Mesendoderm (in vitro differentiated cells): ENCODE results near the gene SRGAP3.

Experiments
- DNase-seq: peaks from one replicate; pipeline ENCODE4 v3.0.0; 2013
- H2AK5ac ChIP-seq: 2 replicates; pipeline ENCODE4 v1.6.1; 2013; ENCODE audit warnings: low read length, inconsistent platforms
- H2BK120ac ChIP-seq: 2 replicates; pipeline ENCODE4 v1.6.1; 2013; ENCODE audit warnings: low read depth, mild to moderate bottlenecking, low read length, moderate library complexity, mixed read lengths
- H2BK15ac ChIP-seq: replicated peaks from 2 replicates; pipeline ENCODE4 v1.6.1; 2013; ENCODE audit warnings: low read depth, mild to moderate bottlenecking, moderate library complexity
- H2BK5ac ChIP-seq: 2 replicates; pipeline ENCODE4 v1.6.1; 2013; ENCODE audit warnings: low read length, inconsistent platforms
- H3K18ac ChIP-seq: 2 replicates; pipeline ENCODE4 v1.6.1; 2013; ENCODE audit warnings: mild to moderate bottlenecking, low read length, mixed read lengths
- H3K23ac ChIP-seq: one replicate; pipeline ENCODE4 v1.6.1; 2013; ENCODE audit warnings: low read length
- H3K27ac ChIP-seq: 2 replicates; pipeline ENCODE4 v1.5.1; 2013; ENCODE audit warnings: low read depth, mild to moderate bottlenecking, inconsistent platforms, low read length, moderate library complexity
- H3K27me3 ChIP-seq: 2 replicates; pipeline ENCODE4 v1.6.1; 2013; ENCODE audit warnings: low read length, control low read depth, mild to moderate bottlenecking, inconsistent platforms; ENCODE audit not compliant: insufficient read depth, poor library complexity
- H3K36me3 ChIP-seq: 2 replicates; pipeline ENCODE4 v1.6.1; 2013; ENCODE audit warnings: low read length, inconsistent platforms; ENCODE audit not compliant: control insufficient read depth, insufficient read depth
- H3K4ac ChIP-seq: one replicate; pipeline ENCODE4 v1.6.1; 2013; ENCODE audit warnings: low read depth, mild to moderate bottlenecking, low read length, moderate library complexity
- H3K4me1 ChIP-seq: 2 replicates; pipeline ENCODE4 v1.6.1; 2013; ENCODE audit warnings: low read depth, low read length, inconsistent platforms; ENCODE audit not compliant: control insufficient read depth
- H3K4me2 ChIP-seq: 2 replicates; pipeline ENCODE4 v1.6.1; 2013; ENCODE audit warnings: low read length
- H3K4me3 ChIP-seq: 2 replicates; pipeline ENCODE4 v1.5.1; 2013; ENCODE audit warnings: mild to moderate bottlenecking, low read length
- H3K56ac ChIP-seq: one replicate; pipeline ENCODE4 v1.6.1; 2013; ENCODE audit warnings: low read length
- H3K79me1 ChIP-seq: 2 replicates; pipeline ENCODE4 v1.6.1; 2013; ENCODE audit warnings: low read length, inconsistent platforms
- H3K79me2 ChIP-seq: 2 replicates; pipeline ENCODE4 v1.6.1; 2013; ENCODE audit warnings: mild to moderate bottlenecking, low read length; ENCODE audit not compliant: control insufficient read depth, insufficient read depth
- H3K9ac ChIP-seq: 2 replicates; pipeline ENCODE4 v1.6.1; 2013; ENCODE audit warnings: low read length, inconsistent platforms
- H4K5ac ChIP-seq: one replicate; pipeline ENCODE4 v1.6.1; 2013; ENCODE audit warnings: low read length
- H4K8ac ChIP-seq: one replicate; pipeline ENCODE4 v1.6.1; 2013; ENCODE audit warnings: low read depth, mild to moderate bottlenecking, control low read depth, low read length, moderate library complexity
- WGBS: extraction: QIAGEN DNeasy Blood & Tissue Kit; methylation state at CpG from one replicate; pipeline ENCODE4 v1.1.7; 2013; ENCODE audit warnings: low lambda C conversion rate, missing lambda C conversion rate; ENCODE audit not compliant: insufficient coverage; ENCODE audit errors: extremely low coverage; 5-methylcytosine and 5-hydroxymethylcytosine counted together

The SRGAP3 gene

DNA sequence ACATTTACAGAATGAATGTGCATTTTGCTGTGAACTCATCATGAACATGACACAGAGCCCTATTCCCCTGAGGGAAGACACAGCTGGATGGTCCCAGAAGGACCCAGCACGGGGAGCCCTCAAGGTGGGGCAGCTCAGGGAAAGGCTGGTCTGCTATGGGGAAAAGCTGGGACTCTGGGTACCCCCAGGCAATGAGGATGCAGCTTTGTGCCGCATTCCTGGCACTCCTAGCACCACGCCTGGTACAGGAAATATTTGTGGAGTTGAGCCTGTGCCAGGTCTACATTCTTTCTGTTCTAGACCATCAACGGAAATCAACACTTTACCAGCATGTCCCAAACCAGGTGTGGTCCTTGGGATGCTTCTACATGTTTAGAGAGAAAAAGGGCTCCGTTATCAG lies 74.0 kb downstream of the SRGAP3 start:
- Histone ChIP-seq H3K4me2 (no peak overlapping the region), H3K79me2 (no peaks in the 10 kb centered on the region), H3K9ac (no peak overlapping the region), H3K4me1 (no peaks in the 10 kb centered on the region), H3K23ac (no peak overlapping the region), H2AK5ac (no peak overlapping the region), H3K27me3 (no peaks in the 10 kb centered on the region), H3K27ac (no peak overlapping the region), H3K4ac (no peak overlapping the region), H2BK120ac (no peak overlapping the region), H4K8ac (no peak overlapping the region), H3K79me1 (no peaks in the 10 kb centered on the region), H3K18ac (no peak overlapping the region), H4K5ac (no peak overlapping the region), H2BK15ac (no peak overlapping the region), H3K36me3 (no peaks in the 10 kb centered on the region), H2BK5ac (no peak overlapping the region), H3K4me3 (no peak overlapping the region), H3K56ac (no peak overlapping the region)
- DNase-seq, result no peak
- WGBS, result no CpG with 5 or more reads among the region's 5 CpGs

GRCh38 chr3:9173445-9173844 lies 76.0 kb downstream of the SRGAP3 start:
- no peak for DNase-seq
- H3K27ac ChIP-seq, result no peak overlapping the region
- H3K36me3 ChIP-seq, result no peaks in the 10 kb centered on the region
- H3K4ac ChIP-seq, result no peak overlapping the region
- H2BK120ac ChIP-seq, result no peak overlapping the region
- H3K4me1 ChIP-seq, result peaks cover 6% of the 10 kb centered on the region
- no peaks in the 10 kb centered on the region for H3K27me3 ChIP-seq
- no peak overlapping the region for H4K5ac ChIP-seq
- no peak overlapping the region for H3K4me2 ChIP-seq
- H3K18ac ChIP-seq, result no peak overlapping the region
- no peak overlapping the region for H3K23ac ChIP-seq
- H2BK5ac ChIP-seq, result no peak overlapping the region
- no peak overlapping the region for H3K4me3 ChIP-seq
- H3K79me1 ChIP-seq, result no peaks in the 10 kb centered on the region
- no peak overlapping the region for H2AK5ac ChIP-seq
- no peak overlapping the region for H3K56ac ChIP-seq
- no CpG with 5 or more reads among the region's 5 CpGs for WGBS
- H3K9ac ChIP-seq, result no peak overlapping the region
- no peak overlapping the region for H4K8ac ChIP-seq
- no peak overlapping the region for H2BK15ac ChIP-seq
- no peaks in the 10 kb centered on the region for H3K79me2 ChIP-seq

DNA sequence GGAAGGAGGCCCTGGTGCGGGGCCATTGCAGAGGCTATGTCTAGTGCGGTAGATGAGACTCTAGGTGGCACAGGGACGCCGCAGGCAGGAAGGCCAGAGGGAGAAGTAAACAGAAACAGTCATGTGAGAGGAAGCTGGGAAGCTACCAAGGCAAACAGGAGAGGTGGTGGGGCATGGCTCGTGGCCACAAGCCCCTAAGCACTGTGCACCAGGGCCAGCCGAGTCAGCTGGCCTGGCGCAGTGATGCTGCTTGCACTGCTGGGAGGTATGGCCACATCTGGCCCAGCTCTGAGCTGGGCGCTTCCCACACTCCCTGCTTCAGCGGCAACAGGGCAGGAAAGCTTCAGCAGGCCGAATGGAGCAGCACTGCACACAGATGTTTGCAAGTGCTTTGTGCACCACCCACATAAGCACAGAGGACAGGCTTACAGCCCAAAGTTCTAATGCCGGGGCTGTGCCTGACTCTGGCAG lies 76.6 kb downstream of the SRGAP3 start:
- H3K36me3 ChIP-seq, result no peaks in the 10 kb centered on the region
- H3K18ac ChIP-seq, result no peak overlapping the region
- no peak overlapping the region for H2AK5ac ChIP-seq
- no peak overlapping the region for H4K8ac ChIP-seq
- no peak overlapping the region for H3K27ac ChIP-seq
- no peak overlapping the region for H2BK120ac ChIP-seq
- no peak overlapping the region for H2BK5ac ChIP-seq
- no peak overlapping the region for H3K4me3 ChIP-seq
- no CpG with 5 or more reads among the region's 11 CpGs for WGBS
- H3K56ac ChIP-seq, result no peak overlapping the region
- no peak overlapping the region for H3K4me2 ChIP-seq
- no peak for DNase-seq
- H3K79me1 ChIP-seq, result no peaks in the 10 kb centered on the region
- H3K27me3 ChIP-seq, result no peaks in the 10 kb centered on the region
- no peaks in the 10 kb centered on the region for H3K79me2 ChIP-seq
- no peak overlapping the region for H3K4ac ChIP-seq
- no peak overlapping the region for H2BK15ac ChIP-seq
- no peak overlapping the region for H3K23ac ChIP-seq
- H4K5ac ChIP-seq, result no peak overlapping the region
- H3K9ac ChIP-seq, result no peak overlapping the region
- peaks cover 6% of the 10 kb centered on the region for H3K4me1 ChIP-seq

GRCh38 chr3:9170851-9171160 lies 78.6 kb downstream of the SRGAP3 start:
- Histone ChIP-seq H3K4ac (no peak overlapping the region), H4K5ac (no peak overlapping the region), H2BK120ac (no peak overlapping the region), H2BK15ac (no peak overlapping the region), H3K27me3 (no peaks in the 10 kb centered on the region), H3K36me3 (no peaks in the 10 kb centered on the region), H2AK5ac (no peak overlapping the region), H3K23ac (no peak overlapping the region), H3K27ac (no peak overlapping the region), H3K79me1 (no peaks in the 10 kb centered on the region), H3K9ac (no peak overlapping the region), H4K8ac (no peak overlapping the region), H3K18ac (no peak overlapping the region), H2BK5ac (no peak overlapping the region), H3K79me2 (no peaks in the 10 kb centered on the region), H3K4me2 (no peak overlapping the region), H3K4me1 (peaks cover 6% of the 10 kb centered on the region), H3K4me3 (no peak overlapping the region), H3K56ac (peak overlapping the region; percentile 5)
- WGBS, result no CpG with 5 or more reads among the region's 5 CpGs
- no peak for DNase-seq

GRCh38 chr3:9169956-9170850 lies 79.2 kb downstream of the SRGAP3 start:
- no peak overlapping the region for H3K23ac ChIP-seq
- H2AK5ac ChIP-seq, result no peak overlapping the region
- H2BK5ac ChIP-seq, result no peak overlapping the region
- H2BK120ac ChIP-seq, result no peak overlapping the region
- no peak overlapping the region for H4K8ac ChIP-seq
- DNase-seq, result peak; percentile 38
- H2BK15ac ChIP-seq, result no peak overlapping the region
- H3K79me1 ChIP-seq, result no peaks in the 10 kb centered on the region
- no peaks in the 10 kb centered on the region for H3K79me2 ChIP-seq
- no CpG with 5 or more reads among the region's 18 CpGs for WGBS
- H3K27me3 ChIP-seq, result no peaks in the 10 kb centered on the region
- peaks cover 6% of the 10 kb centered on the region for H3K4me1 ChIP-seq
- no peak overlapping the region for H3K4me3 ChIP-seq
- no peak overlapping the region for H3K9ac ChIP-seq
- H3K4me2 ChIP-seq, result no peak overlapping the region
- no peak overlapping the region for H3K56ac ChIP-seq
- H3K27ac ChIP-seq, result no peak overlapping the region
- H3K36me3 ChIP-seq, result no peaks in the 10 kb centered on the region
- no peak overlapping the region for H3K18ac ChIP-seq
- no peak overlapping the region for H3K4ac ChIP-seq
- no peak overlapping the region for H4K5ac ChIP-seq

- H2BK15ac ChIP-seq, result no peak overlapping the region
- H3K27ac ChIP-seq, result no peak overlapping the region
- no peak overlapping the region for H3K56ac ChIP-seq
- H3K4me1 ChIP-seq, result peaks cover 6% of the 10 kb centered on the region
- no peaks in the 10 kb centered on the region for H3K36me3 ChIP-seq
- H4K5ac ChIP-seq, result no peak overlapping the region
- no peaks in the 10 kb centered on the region for H3K79me2 ChIP-seq
- no CpG with 5 or more reads among the region's 1 CpG for WGBS
- no peak overlapping the region for H3K9ac ChIP-seq
- H2AK5ac ChIP-seq, result no peak overlapping the region
- H3K18ac ChIP-seq, result no peak overlapping the region
- no peak overlapping the region for H2BK5ac ChIP-seq
- H3K23ac ChIP-seq, result no peak overlapping the region
- no peaks in the 10 kb centered on the region for H3K27me3 ChIP-seq
- H3K79me1 ChIP-seq, result no peaks in the 10 kb centered on the region
- H4K8ac ChIP-seq, result no peak overlapping the region
- H3K4me2 ChIP-seq, result no peak overlapping the region
- no peak overlapping the region for H3K4ac ChIP-seq
- no peak for DNase-seq
- no peak overlapping the region for H2BK120ac ChIP-seq
- H3K4me3 ChIP-seq, result no peak overlapping the region
Measured at GRCh38 chr3:9169326-9169725, 80.1 kb downstream of the SRGAP3 start.
